Stimulated activated CD8-positive, alpha-beta memory T cell treated with anti-CD3 and anti-CD28 coated beads, Interleukin-4, amount 100 ng/mL, for 1 hour (primary cell): Measurements from ENCODE around the gene DLX2.

Source experiments
- DNase-seq, 2 donors: peaks; one replicate each; pipeline ENCODE4 v3.0.0-alpha.2; 2020; ENCODE audit warnings: low read depth in 2 of 2, low spot score in 1 of 2

Gene DLX2

GRCh38 chr2:172094294-172095145, 8.2 kb downstream of the DLX2 start:
- DNase-seq: no peak

GRCh38 chr2:172093416-172094293, 9.0 kb downstream of the DLX2 start:
- DNase-seq: no peak

- no peak for DNase-seq
Observed at GRCh38 chr2:172092716-172093415, 9.8 kb downstream of the DLX2 start.

GRCh38 chr2:172091761-172092566, 10.7 kb downstream of the DLX2 start:
- DNase-seq: no peak

GRCh38 chr2:172091000-172091641, 11.6 kb downstream of the DLX2 start:
- no peak for DNase-seq

GRCh38 chr2:172090044-172090961, 12.4 kb downstream of the DLX2 start:
- no peak for DNase-seq

- no peak for DNase-seq
Observed at GRCh38 chr2:172089633-172090032, 13.1 kb downstream of the DLX2 start.

GRCh38 chr2:172089005-172089504, 13.6 kb downstream of the DLX2 start:
- DNase-seq: no peak

- no peak for DNase-seq
Observed at GRCh38 chr2:172088245-172089004, 14.3 kb downstream of the DLX2 start.

GRCh38 chr2:172087780-172088244, 14.9 kb downstream of the DLX2 start:
- no peak for DNase-seq

GRCh38 chr2:172087207-172087779, 15.4 kb downstream of the DLX2 start:
- DNase-seq: no peak

GRCh38 chr2:172086241-172087206, 16.2 kb downstream of the DLX2 start:
- DNase-seq: no peak

GRCh38 chr2:172085460-172086159, 17.1 kb downstream of the DLX2 start, which contains the start of gene DLX1:
Gene DLX1, plus strand, starts transcription at chr2:172085507. Its CDS starts 171 bp downstream, at chr2:172085678.
- no peak for DNase-seq

GRCh38 chr2:172084645-172085459, 17.8 kb downstream of the DLX2 start:
- DNase-seq: no peak

- no peak for DNase-seq
Observed at GRCh38 chr2:172084395-172084644, 18.4 kb downstream of the DLX2 start.
